HFFc6 (cell line): Measurements from ENCODE around the gene MAGED1. TPM values are rescaled to one million over a fixed set of nuclear protein-coding genes. Genes with fewer than 3 reads are reported as not detected.
A peak's percentile ranks its signal among the peaks of the same experiment; 100 is the strongest.

ENCODE experiments used
- DNase-seq: peaks from one replicate; pipeline ENCODE4 v3.0.0-alpha.2; 2018
- H3K27ac Mint-ChIP-seq: 2 replicates; pipeline ENCODE4 v1.8.0; 2020; ENCODE audit warnings: mild to moderate bottlenecking, mixed read lengths
- H3K27me3 Mint-ChIP-seq: 2 replicates; pipeline ENCODE4 v1.8.0; 2021; ENCODE audit warnings: mild to moderate bottlenecking, moderate library complexity, mixed read lengths; ENCODE audit not compliant: insufficient read depth
- H3K36me3 Mint-ChIP-seq: 2 replicates; pipeline ENCODE4 v1.8.0; 2021; ENCODE audit warnings: low read depth, mixed read lengths
- H3K4me1 Mint-ChIP-seq: 2 replicates; pipeline ENCODE4 v1.8.0; 2020; ENCODE audit warnings: low read depth, mixed read lengths
- H3K4me3 Mint-ChIP-seq: 2 replicates; pipeline ENCODE4 v1.8.0; 2020; ENCODE audit warnings: mild to moderate bottlenecking, moderate library complexity, mixed read lengths
- H3K9me3 Mint-ChIP-seq: 2 replicates; pipeline ENCODE4 v1.8.0; 2020; ENCODE audit warnings: mild to moderate bottlenecking, mixed read lengths
- CTCF ChIP-seq: fragments of 200-600 bp; sonication (generic); IDR thresholded peaks from 2 replicates; pipeline ENCODE4 v1.5.0; 2021; ENCODE audit warnings: antibody characterized with exemption, mild to moderate bottlenecking
- long read RNA-seq: library from polyadenylated mRNA; unstranded; transcript quantifications from one replicate; pipeline ENCODE4 v2.0.0, GENCODE V29; 2019
- total RNA-seq, 6 experiments: library from RNA; stranded (reverse); fragmentation: NEBNext Ultra II Directional; extraction: Animal tissue kit (Norgen Biotek cat#: 25700); gene quantifications; 2 replicates in 1 of 6; 3 replicates in 5 of 6; pipeline ENCODE4 v1.2.3, GENCODE V29; 2021

MAGED1 gene
- 100 to 1,000 TPM; 410 to 601 (median 513) TPM for total RNA-seq
- long read RNA-seq, transcript MAGED1-201 (13 exons, 2,747 nt): major isoform, 388 of 576 reads
- long read RNA-seq, transcript MAGED1-204 (13 exons, 2,701 nt): minor isoform, 20 of 576 reads
- long read RNA-seq, partial matches to known transcripts: 144 of 576 reads
- long read RNA-seq, other reads (novel, unspliced or antisense): 24 of 576 reads

GRCh38 chrX:51892921-51893745 lies at the start of gene MAGED1:
MAGED1 (plus strand) TSS chrX:51893623; CDS start chrX:51894305, 682 bp downstream.
- Mint-ChIP-seq H3K4me3 (peak within 1 kb of the TSS; percentile 99), H3K27ac (peak within 1 kb of the TSS; percentile 96), H3K36me3 (peaks cover 30% of the 10 kb centered on the region), H3K27me3 (peaks cover 6% of the 10 kb centered on the region), H3K9me3 (no peaks in the 10 kb centered on the region), H3K4me1 (peaks cover 45% of the 10 kb centered on the region)
- no peak for TF ChIP-seq CTCF
- DNase-seq: peak; percentile 90

GRCh38 chrX:51847463-51847862 lies 46.0 kb upstream of the MAGED1 start:
- Mint-ChIP-seq H3K4me1 (no peaks in the 10 kb centered on the region), H3K4me3 (no peak overlapping the region)

GRCh38 chrX:51851507-51852085 lies 41.8 kb upstream of the MAGED1 start:
- no peak for DNase-seq
- H3K9me3 Mint-ChIP-seq: peaks cover 18% of the 10 kb centered on the region
- no peak for TF ChIP-seq CTCF

More at GRCh38 chrX:51847463-51847862, 46.0 kb upstream of the MAGED1 start:
- no peak for TF ChIP-seq CTCF
- Mint-ChIP-seq H3K9me3 (no peaks in the 10 kb centered on the region), H3K27me3 (no peaks in the 10 kb centered on the region), H3K36me3 (peaks cover 15% of the 10 kb centered on the region), H3K27ac (no peak overlapping the region)
- DNase-seq: no peak

GRCh38 chrX:51852096-51852495 lies 41.3 kb upstream of the MAGED1 start:
- no peaks in the 10 kb centered on the region for H3K4me1 Mint-ChIP-seq
- no peak overlapping the region for H3K4me3 Mint-ChIP-seq
- peaks cover 23% of the 10 kb centered on the region for H3K9me3 Mint-ChIP-seq
- no peak for DNase-seq
- no peaks in the 10 kb centered on the region for H3K27me3 Mint-ChIP-seq
- TF ChIP-seq CTCF: no peak
- peaks cover 37% of the 10 kb centered on the region for H3K36me3 Mint-ChIP-seq
- no peak overlapping the region for H3K27ac Mint-ChIP-seq

More at GRCh38 chrX:51851507-51852085, 41.8 kb upstream of the MAGED1 start:
- H3K27ac Mint-ChIP-seq: no peak overlapping the region
- H3K4me3 Mint-ChIP-seq: no peak overlapping the region
- peaks cover 34% of the 10 kb centered on the region for H3K36me3 Mint-ChIP-seq
- no peaks in the 10 kb centered on the region for H3K27me3 Mint-ChIP-seq
- H3K4me1 Mint-ChIP-seq: no peaks in the 10 kb centered on the region

GRCh38 chrX:51852621-51853020 lies 40.8 kb upstream of the MAGED1 start:
- Mint-ChIP-seq H3K27ac (no peak overlapping the region), H3K9me3 (peaks cover 28% of the 10 kb centered on the region), H3K4me3 (no peak overlapping the region), H3K27me3 (no peaks in the 10 kb centered on the region), H3K4me1 (no peaks in the 10 kb centered on the region), H3K36me3 (peaks cover 42% of the 10 kb centered on the region)
- no peak for TF ChIP-seq CTCF
- DNase-seq: no peak
